Cardiac muscle cell (in vitro differentiated cells and primary cell): ENCODE measurements around the gene RPP14. TPM values are rescaled to one million over a fixed set of nuclear protein-coding genes. Genes with fewer than 3 reads are reported as not detected.

Source experiments
- DNase-seq, 2 donors: peaks; one replicate each; pipeline versions ENCODE4 v3.0.0 to v3.0.0-alpha.2; 2010 to 2017; ENCODE audit warnings: low read depth in 1 of 2, low spot score in 1 of 2
- H3K27ac ChIP-seq: fragments of 200-600 bp; sonication (generic); 2 replicates; pipeline ENCODE4 v1.5.1; 2016
- H3K27me3 ChIP-seq: fragments of 200-600 bp; sonication (generic); 2 replicates; pipeline ENCODE4 v1.6.0; 2016; ENCODE audit warnings: control low read depth
- H3K36me3 ChIP-seq: fragments of 200-600 bp; sonication (generic); 2 replicates; pipeline ENCODE4 v1.5.1; 2016; ENCODE audit warnings: control low read depth
- H3K4me1 ChIP-seq: fragments of 200-600 bp; sonication (generic); 2 replicates; pipeline ENCODE4 v1.8.1; 2017; ENCODE audit warnings: low read depth, mild to moderate bottlenecking, mixed run types
- H3K4me3 ChIP-seq: fragments of 200-600 bp; sonication (generic); 2 replicates; pipeline ENCODE4 v1.5.1; 2016; ENCODE audit warnings: mild to moderate bottlenecking
- H3K9me3 ChIP-seq: fragments of 200-600 bp; sonication (generic); 2 replicates; pipeline ENCODE4 v1.5.1; 2017; ENCODE audit warnings: low read depth, mild to moderate bottlenecking, control low read depth
- polyA plus RNA-seq: library from polyadenylated mRNA; unstranded; fragments of >200 nt; fragmentation: Nextera tagmentation; extraction: Ambion mirVana; gene quantifications from 2 replicates; pipeline ENCODE4 v1.2.1, GENCODE V29; 2016
- total RNA-seq: library from RNA; depleted of rRNA; stranded (reverse); fragments of >200 nt; gene quantifications from 2 replicates; pipeline ENCODE4 v1.2.3, GENCODE V29; 2016
- TF ChIP-seq, protein P1 (sequence below): IDR thresholded peaks from 2 replicates; pipeline ENCODE4 v1.5.1; 2012; ENCODE audit warnings: low read depth, mild to moderate bottlenecking, low read length

The RPP14 gene
- total and polyA plus RNA-seq, 2 experiments from 2014 or later: 11.1 to 14.2 TPM

DNA sequence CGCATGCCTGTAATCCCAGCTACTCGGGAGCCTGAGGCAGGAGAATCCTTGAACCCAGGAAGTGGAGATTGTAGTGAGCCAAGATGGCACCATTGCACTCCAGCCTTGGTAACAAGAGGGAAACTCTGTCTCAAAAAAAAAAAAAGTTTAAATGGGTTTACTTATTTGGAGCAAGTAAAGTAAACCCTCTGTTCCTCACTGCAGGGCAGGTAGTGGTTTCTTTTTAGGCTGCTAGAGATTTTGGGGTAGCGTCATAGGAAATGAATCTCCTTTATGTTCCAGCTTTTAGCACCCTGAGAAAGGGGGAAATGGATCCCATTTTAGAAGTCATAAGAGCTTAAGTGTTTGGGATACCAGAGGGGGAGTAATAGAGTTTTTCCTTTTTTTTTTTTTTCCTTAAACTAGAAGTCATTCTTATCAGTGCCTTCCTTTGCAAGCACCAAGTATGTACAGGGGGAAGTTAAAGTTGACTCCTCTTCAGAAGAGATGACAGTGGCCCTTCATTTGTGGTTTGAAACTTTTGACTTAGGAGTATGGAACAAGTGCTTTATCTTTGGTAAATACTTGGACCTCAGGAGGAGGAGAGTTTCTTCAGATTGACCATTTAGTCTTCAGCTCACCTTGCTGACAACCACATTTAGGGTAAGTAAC lies 34.7 kb downstream of the RPP14 start:
- Histone ChIP-seq H3K4me3 (no peak overlapping the region), H3K4me1 (peaks cover 8% of the 10 kb centered on the region), H3K27ac (peak overlapping the region; percentile 71), H3K36me3 (no peaks in the 10 kb centered on the region), H3K27me3 (no peaks in the 10 kb centered on the region), H3K9me3 (no peaks in the 10 kb centered on the region)
- DNase-seq: no peak
- TF ChIP-seq, protein P1, sequence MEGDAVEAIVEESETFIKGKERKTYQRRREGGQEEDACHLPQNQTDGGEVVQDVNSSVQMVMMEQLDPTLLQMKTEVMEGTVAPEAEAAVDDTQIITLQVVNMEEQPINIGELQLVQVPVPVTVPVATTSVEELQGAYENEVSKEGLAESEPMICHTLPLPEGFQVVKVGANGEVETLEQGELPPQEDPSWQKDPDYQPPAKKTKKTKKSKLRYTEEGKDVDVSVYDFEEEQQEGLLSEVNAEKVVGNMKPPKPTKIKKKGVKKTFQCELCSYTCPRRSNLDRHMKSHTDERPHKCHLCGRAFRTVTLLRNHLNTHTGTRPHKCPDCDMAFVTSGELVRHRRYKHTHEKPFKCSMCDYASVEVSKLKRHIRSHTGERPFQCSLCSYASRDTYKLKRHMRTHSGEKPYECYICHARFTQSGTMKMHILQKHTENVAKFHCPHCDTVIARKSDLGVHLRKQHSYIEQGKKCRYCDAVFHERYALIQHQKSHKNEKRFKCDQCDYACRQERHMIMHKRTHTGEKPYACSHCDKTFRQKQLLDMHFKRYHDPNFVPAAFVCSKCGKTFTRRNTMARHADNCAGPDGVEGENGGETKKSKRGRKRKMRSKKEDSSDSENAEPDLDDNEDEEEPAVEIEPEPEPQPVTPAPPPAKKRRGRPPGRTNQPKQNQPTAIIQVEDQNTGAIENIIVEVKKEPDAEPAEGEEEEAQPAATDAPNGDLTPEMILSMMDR: no peak

DNA sequence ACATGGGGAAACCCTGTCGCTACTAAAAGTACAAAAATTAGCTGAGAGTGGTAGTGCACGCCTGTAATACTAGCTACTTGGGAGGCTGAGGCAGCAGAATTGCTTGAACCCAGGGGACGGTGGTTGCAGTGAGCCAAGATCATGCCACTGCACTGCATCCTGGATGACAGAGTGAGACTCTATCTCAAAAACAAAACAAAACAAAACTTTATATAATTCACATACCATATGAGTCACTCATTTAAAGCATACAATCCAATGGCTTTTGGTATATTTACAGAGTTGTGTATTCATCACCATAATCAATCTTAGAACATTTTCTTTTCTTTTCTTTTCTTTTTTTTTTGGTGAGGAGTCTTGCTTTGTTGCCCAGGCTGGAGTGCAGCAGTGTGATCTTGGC lies 35.3 kb downstream of the RPP14 start:
- TF ChIP-seq, protein P1: no peak
- no peak overlapping the region for H3K4me3 ChIP-seq
- no peaks in the 10 kb centered on the region for H3K27me3 ChIP-seq
- peaks cover 8% of the 10 kb centered on the region for H3K4me1 ChIP-seq
- H3K36me3 ChIP-seq: no peaks in the 10 kb centered on the region
- H3K9me3 ChIP-seq: no peaks in the 10 kb centered on the region
- H3K27ac ChIP-seq: peak overlapping the region; percentile 71
- no peak for DNase-seq

DNA sequence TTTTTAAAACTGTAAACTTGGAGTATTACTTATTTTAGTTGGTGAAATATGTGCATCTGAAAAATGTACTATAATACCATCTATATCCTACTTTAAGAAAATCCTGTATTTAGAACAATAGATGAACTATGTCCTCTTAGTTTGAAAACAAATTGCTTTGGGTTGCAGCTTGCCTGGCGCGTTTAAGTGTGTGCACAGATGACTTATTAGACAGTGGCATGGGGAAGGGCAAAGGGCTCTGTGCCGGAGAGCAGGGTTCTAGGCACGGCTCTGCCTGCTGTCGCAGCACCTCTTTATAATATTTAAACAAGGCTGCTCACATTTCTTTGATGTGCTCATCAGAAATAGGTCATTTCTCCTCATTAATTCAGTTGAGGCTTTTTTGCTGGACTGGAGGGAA lies 36.6 kb downstream of the RPP14 start:
- Histone ChIP-seq H3K36me3 (no peaks in the 10 kb centered on the region), H3K9me3 (no peaks in the 10 kb centered on the region), H3K4me3 (no peak overlapping the region), H3K27ac (no peak overlapping the region), H3K27me3 (no peaks in the 10 kb centered on the region), H3K4me1 (peaks cover 8% of the 10 kb centered on the region)
- DNase-seq: no peak
- TF ChIP-seq, protein P1: no peak

DNA sequence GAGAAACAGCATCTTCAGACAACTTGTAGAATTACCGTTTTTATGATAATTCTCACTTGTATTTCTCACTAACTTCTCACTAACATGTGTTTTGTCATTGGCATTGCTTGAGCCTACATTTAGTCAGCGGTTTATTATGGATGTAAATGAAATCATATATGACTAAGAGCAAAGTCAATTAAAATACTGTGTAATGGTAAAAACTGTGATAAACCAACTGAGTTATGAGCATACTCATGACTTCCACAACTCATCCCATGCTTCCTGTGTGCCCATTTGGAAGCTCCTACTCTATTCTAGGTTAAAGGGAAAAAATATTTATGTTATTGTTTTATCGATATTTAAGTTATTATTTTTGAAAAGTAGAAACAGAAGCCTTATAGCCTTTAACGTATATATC lies 39.4 kb downstream of the RPP14 start:
- H3K27ac ChIP-seq: no peak overlapping the region
- H3K4me3 ChIP-seq: no peak overlapping the region
- H3K27me3 ChIP-seq: no peaks in the 10 kb centered on the region
- no peaks in the 10 kb centered on the region for H3K9me3 ChIP-seq
- no peaks in the 10 kb centered on the region for H3K36me3 ChIP-seq
- H3K4me1 ChIP-seq: peaks cover 13% of the 10 kb centered on the region
- TF ChIP-seq, protein P1: no peak
- DNase-seq: no peak

DNA sequence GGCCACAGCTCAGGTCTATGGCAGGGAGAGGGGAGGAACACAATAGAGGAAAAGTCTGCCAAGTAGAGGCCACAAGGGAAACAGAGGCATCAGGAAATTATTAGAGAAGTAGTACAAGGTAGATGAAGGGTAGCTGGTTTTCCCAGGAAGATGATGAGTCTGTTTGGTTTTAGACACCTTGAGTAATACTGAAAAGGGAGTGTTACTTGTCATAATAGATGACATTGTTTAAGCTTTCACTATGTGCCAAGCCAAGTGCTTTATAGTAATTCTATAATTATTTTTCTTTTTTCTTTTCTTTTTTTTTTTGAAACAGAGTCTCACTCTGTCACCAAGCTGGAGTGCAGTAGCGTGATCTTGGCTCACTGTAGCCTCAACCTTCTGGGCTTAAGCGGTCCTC lies 40.3 kb downstream of the RPP14 start:
- Histone ChIP-seq H3K27ac (no peak overlapping the region), H3K36me3 (no peaks in the 10 kb centered on the region), H3K27me3 (no peaks in the 10 kb centered on the region), H3K4me1 (peaks cover 6% of the 10 kb centered on the region), H3K9me3 (no peaks in the 10 kb centered on the region), H3K4me3 (no peak overlapping the region)
- TF ChIP-seq, protein P1: no peak
- no peak for DNase-seq
